Gastroesophageal sphincter (tissue), 4 donors: ENCODE measurements around the gene RBM38. TPM values are rescaled to one million over a fixed set of nuclear protein-coding genes. Genes with fewer than 3 reads are reported as not detected.
"Not testable (repeated sequence)": the region's sequence is repeated elsewhere in the genome, so short reads cannot be mapped to it uniquely, and the experiment has no call there.

Experiments
- ATAC-seq: fragments of 150-250 bp; one replicate; pipeline ENCODE4 v1.9.1; 2016; ENCODE audit warnings: mild to moderate bottlenecking, moderate library complexity
- H3K27ac ChIP-seq, 4 donors: fragments of 200-600 bp; sonication (generic) in 3 of 4; 1 replicate in 3 of 4; 2 replicates in 1 of 4; pipeline ENCODE4 v1.5.1; 2016 to 2019
- H3K27me3 ChIP-seq: fragments of 200-600 bp; sonication (generic); one replicate; pipeline ENCODE4 v1.5.1; 2019
- H3K36me3 ChIP-seq, 2 donors: fragments of 200-600 bp; sonication (generic); one replicate each; pipeline ENCODE4 v1.5.1; 2019; ENCODE audit warnings: control low read depth in 1 of 2
- H3K4me1 ChIP-seq, 3 donors: fragments of 200-600 bp; sonication (generic); 1 replicate in 2 of 3; 2 replicates in 1 of 3; pipeline ENCODE4 v1.5.1; 2016 to 2019; ENCODE audit warnings: control low read depth in 2 of 3
- H3K4me3 ChIP-seq, 2 donors: fragments of 200-600 bp; sonication (generic); one replicate each; pipeline ENCODE4 v1.5.1; 2019; ENCODE audit warnings: mild to moderate bottlenecking in 1 of 2, moderate library complexity in 1 of 2
- H3K9me3 ChIP-seq, 3 donors: fragments of 200-600 bp; sonication (generic); one replicate each; pipeline ENCODE4 v1.5.1; 2017 to 2019; ENCODE audit warnings: control low read depth in 2 of 3
- EP300 ChIP-seq: sonication (generic); formaldehyde crosslinking; IDR thresholded peaks from one replicate; pipeline ENCODE4 v1.6.1; 2017; ENCODE audit warnings: antibody characterized with exemption, mild to moderate bottlenecking
- POLR2A ChIP-seq, 2 donors: fragments of 450-650 bp; IDR thresholded peaks; one replicate each; pipeline ENCODE4 v1.6.1; 2017; ENCODE audit warnings: antibody characterized with exemption in 2 of 2, mild to moderate bottlenecking in 2 of 2, moderate library complexity in 1 of 2
- POLR2AphosphoS5 ChIP-seq: sonication (generic); formaldehyde crosslinking; IDR thresholded peaks from one replicate; pipeline ENCODE4 v1.6.1; 2017; ENCODE audit warnings: antibody characterized with exemption
- WGBS, 2 donors: methylation state at CpG; one replicate each; pipeline ENCODE4 v1.1.5; 2018; ENCODE audit warnings: low coverage in 1 of 2; 5-methylcytosine and 5-hydroxymethylcytosine counted together
- total RNA-seq, 4 donors: library from RNA; depleted of rRNA; stranded (reverse); fragments of >200 nt; gene quantifications; one replicate each; pipeline ENCODE4 v1.1.0, GENCODE V29; 2016
- TF ChIP-seq, protein P1 (sequence below), 4 experiments: fragments of 200-600 bp in 2 of 4; fragments of 450-650 bp in 2 of 4; sonication (generic) in 1 of 4; IDR thresholded peaks; one replicate each; pipeline ENCODE4 v1.5.1; 2017 to 2019; ENCODE audit warnings: antibody characterized with exemption in 4 of 4, mild to moderate bottlenecking in 2 of 4, moderate library complexity in 2 of 4

The RBM38 gene
- 100 to 1,000 TPM in 2 of 4 donors, 10 to 100 TPM in 2; 50.9 to 190 (median 106) TPM for total RNA-seq

- H3K4me1 ChIP-seq = peaks cover 0 to 66% (median 36%) of the 10 kb centered on the region in 3 donors
- H3K27me3 ChIP-seq = no peaks in the 10 kb centered on the region
- WGBS, 2 donors = 53 to 67% methylated on average over 11 to 17 of the region's 78 CpGs
- peak; percentile 80 for ATAC-seq
- no peaks in the 10 kb centered on the region for H3K9me3 ChIP-seq
- TF ChIP-seq POLR2A (IDR thresholded peaks at IDR 0.05) = no peak
- TF ChIP-seq, protein P1, sequence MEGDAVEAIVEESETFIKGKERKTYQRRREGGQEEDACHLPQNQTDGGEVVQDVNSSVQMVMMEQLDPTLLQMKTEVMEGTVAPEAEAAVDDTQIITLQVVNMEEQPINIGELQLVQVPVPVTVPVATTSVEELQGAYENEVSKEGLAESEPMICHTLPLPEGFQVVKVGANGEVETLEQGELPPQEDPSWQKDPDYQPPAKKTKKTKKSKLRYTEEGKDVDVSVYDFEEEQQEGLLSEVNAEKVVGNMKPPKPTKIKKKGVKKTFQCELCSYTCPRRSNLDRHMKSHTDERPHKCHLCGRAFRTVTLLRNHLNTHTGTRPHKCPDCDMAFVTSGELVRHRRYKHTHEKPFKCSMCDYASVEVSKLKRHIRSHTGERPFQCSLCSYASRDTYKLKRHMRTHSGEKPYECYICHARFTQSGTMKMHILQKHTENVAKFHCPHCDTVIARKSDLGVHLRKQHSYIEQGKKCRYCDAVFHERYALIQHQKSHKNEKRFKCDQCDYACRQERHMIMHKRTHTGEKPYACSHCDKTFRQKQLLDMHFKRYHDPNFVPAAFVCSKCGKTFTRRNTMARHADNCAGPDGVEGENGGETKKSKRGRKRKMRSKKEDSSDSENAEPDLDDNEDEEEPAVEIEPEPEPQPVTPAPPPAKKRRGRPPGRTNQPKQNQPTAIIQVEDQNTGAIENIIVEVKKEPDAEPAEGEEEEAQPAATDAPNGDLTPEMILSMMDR (IDR thresholded peaks at IDR 0.05) = no peak
- no peak for TF ChIP-seq EP300
- no peak for TF ChIP-seq POLR2AphosphoS5
- H3K27ac ChIP-seq = peak within 1 kb of the TSS; percentile 85 to 95 (median 94)
- H3K36me3 ChIP-seq = peaks cover 0 to 11% of the 10 kb centered on the region in 2 donors
- H3K4me3 ChIP-seq = peak within 1 kb of the TSS; percentile 65 to 78
Observed at GRCh38 chr20:57390604-57391438, at the start of gene RBM38. RBM38 (plus strand) TSS chr20:57391396; CDS start chr20:57391582, 186 bp downstream.

GRCh38 chr20:57341663-57342062 is 49.5 kb upstream of the RBM38 start:
- Histone ChIP-seq H3K4me3 (no peak overlapping the region), H3K27ac (no peak overlapping the region), H3K9me3 (no peaks in the 10 kb centered on the region), H3K27me3 (peaks cover 37% of the 10 kb centered on the region), H3K4me1 (no peaks in the 10 kb centered on the region), H3K36me3 (no peaks in the 10 kb centered on the region)
- no peak for ATAC-seq
- 67% methylated on average over 1 to 2 of the region's 2 CpGs for WGBS, 2 donors
- TF ChIP-seq, protein P1 (IDR thresholded peaks at IDR 0.05) = no peak
- no peak for TF ChIP-seq POLR2AphosphoS5
- no peak for TF ChIP-seq EP300
- no peak for TF ChIP-seq POLR2A (IDR thresholded peaks at IDR 0.05)

- Histone ChIP-seq H3K36me3 (no peaks in the 10 kb centered on the region), H3K9me3 (no peaks in the 10 kb centered on the region), H3K4me3 (no peak overlapping the region), H3K4me1 (no peaks in the 10 kb centered on the region), H3K27ac (no peak overlapping the region), H3K27me3 (peaks cover 34% of the 10 kb centered on the region)
- no peak for ATAC-seq
- 47 to 64% methylated on average over 2 of the region's 2 CpGs for WGBS, 2 donors
- TF ChIP-seq, protein P1 (IDR thresholded peaks at IDR 0.05) = no peak
- TF ChIP-seq EP300 (no peak), POLR2A (IDR thresholded peaks at IDR 0.05) (no peak), POLR2AphosphoS5 (no peak)
Observed at GRCh38 chr20:57342829-57343228, 48.4 kb upstream of the RBM38 start.

- no peak overlapping the region for H3K27ac ChIP-seq
- ATAC-seq = peak; percentile 41
- 0 to 1% methylated on average over 4 of the region's 4 CpGs for WGBS, 2 donors
- peaks cover 0 to 4% (median 0%) of the 10 kb centered on the region in 3 donors for H3K4me1 ChIP-seq
- no peaks in the 10 kb centered on the region for H3K9me3 ChIP-seq
- no peak overlapping the region for H3K4me3 ChIP-seq
- no peak for TF ChIP-seq EP300
- TF ChIP-seq, protein P1 (IDR thresholded peaks at IDR 0.05) = peak; percentile 66 to 79 (median 76)
- H3K27me3 ChIP-seq = peaks cover 28% of the 10 kb centered on the region
- no peaks in the 10 kb centered on the region for H3K36me3 ChIP-seq
Observed at GRCh38 chr20:57346477-57346876, 44.7 kb upstream of the RBM38 start.

GRCh38 chr20:57347393-57347792 is 43.8 kb upstream of the RBM38 start:
- Histone ChIP-seq H3K9me3 (no peaks in the 10 kb centered on the region), H3K4me1 (peaks cover 4 to 13% (median 4%) of the 10 kb centered on the region in 3 donors), H3K27ac (no peak overlapping the region), H3K27me3 (peaks cover 28% of the 10 kb centered on the region), H3K36me3 (no peaks in the 10 kb centered on the region), H3K4me3 (no peak overlapping the region)
- ATAC-seq = no peak
- WGBS, 2 donors = 88% methylated on average over 3 to 4 of the region's 4 CpGs
- TF ChIP-seq POLR2AphosphoS5 (no peak), EP300 (no peak), POLR2A (IDR thresholded peaks at IDR 0.05) (no peak)
- TF ChIP-seq, protein P1 (IDR thresholded peaks at IDR 0.05) = no peak

DNA sequence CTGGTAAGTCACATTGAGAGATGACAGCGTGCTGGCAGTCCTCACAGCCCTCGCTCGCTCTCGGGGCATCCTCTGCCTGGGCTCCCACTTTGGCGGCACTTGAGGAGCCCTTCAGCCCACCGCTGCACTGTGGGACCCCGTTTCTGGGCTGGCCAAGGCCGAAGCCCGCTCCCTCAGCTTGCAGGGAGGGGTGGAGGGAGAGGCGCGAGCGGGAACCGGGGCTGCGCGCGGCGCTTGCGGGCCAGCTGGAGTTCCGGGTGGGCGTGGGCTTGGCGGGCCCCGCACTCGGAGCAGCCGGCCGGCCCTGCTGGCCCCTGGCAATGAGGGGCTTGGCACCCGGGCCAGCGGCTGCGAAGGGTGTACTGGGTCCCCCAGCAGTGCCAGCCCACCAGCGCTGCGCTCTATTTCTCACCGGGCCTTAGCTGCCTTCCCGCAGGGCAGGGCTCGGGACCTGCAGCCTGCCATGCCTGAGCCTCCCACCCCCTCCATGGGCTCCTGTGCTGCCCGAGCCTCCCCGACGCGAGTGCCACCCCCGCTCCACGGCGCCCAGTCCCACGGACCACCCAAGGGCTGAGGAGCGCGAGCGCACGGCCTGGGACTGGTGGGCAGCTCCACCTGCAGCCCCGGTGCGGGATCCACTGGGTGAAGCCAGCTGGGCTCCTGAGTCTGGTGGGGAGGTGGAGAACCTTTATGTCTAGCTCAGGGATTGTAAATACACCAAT is 42.8 kb upstream of the RBM38 start:
- not testable (repeated sequence) for H3K36me3 ChIP-seq, H3K9me3 ChIP-seq, ATAC-seq, H3K4me3 ChIP-seq, H3K27ac ChIP-seq
- WGBS, 2 donors = 50% methylated on average over 1 to 2 of the region's 47 CpGs
- Histone ChIP-seq H3K4me1 (peaks cover 4 to 23% (median 5%) of the 10 kb centered on the region in 3 donors), H3K27me3 (peaks cover 28% of the 10 kb centered on the region)
